ENCODE results near the gene GRAMD1B. TPM values are rescaled to one million over a fixed set of nuclear protein-coding genes. Genes with fewer than 3 reads are reported as not detected.

GRAMD1B gene
- total RNA-seq = 1 to 10 TPM; 2.1 to 5.7 TPM

- no peaks in the 10 kb centered on the region for H3K9me3 ChIP-seq
- peaks cover 0 to 4% of the 10 kb centered on the region in 2 donors for H3K4me1 ChIP-seq (ENCODE audit: control insufficient read depth in 1 of 2, low read depth in 2 of 2)
- no peaks in the 10 kb centered on the region for H3K27me3 ChIP-seq (replicated peaks; ENCODE audit: insufficient read depth)
- no peak for TF ChIP-seq CTCF (IDR thresholded peaks at IDR 0.05)
- no peak for ATAC-seq (ENCODE audit: insufficient number of reproducible peaks, low FRiP score, low read depth)
- DNase-seq (ENCODE audit: low spot score) = no peak
- peak within 1 kb of the TSS in 1 of 2 donors; percentile 53 for H3K27ac ChIP-seq
- H3K36me3 ChIP-seq = no peaks in the 10 kb centered on the region
- peak within 1 kb of the TSS; percentile 78 for H3K4me3 ChIP-seq
Observed at GRCh38 chr11:123429913-123430720, at the start of gene GRAMD1B. Gene GRAMD1B, plus strand, starts transcription at chr11:123430269. Its CDS starts 524 bp downstream, at chr11:123430793.

DNA sequence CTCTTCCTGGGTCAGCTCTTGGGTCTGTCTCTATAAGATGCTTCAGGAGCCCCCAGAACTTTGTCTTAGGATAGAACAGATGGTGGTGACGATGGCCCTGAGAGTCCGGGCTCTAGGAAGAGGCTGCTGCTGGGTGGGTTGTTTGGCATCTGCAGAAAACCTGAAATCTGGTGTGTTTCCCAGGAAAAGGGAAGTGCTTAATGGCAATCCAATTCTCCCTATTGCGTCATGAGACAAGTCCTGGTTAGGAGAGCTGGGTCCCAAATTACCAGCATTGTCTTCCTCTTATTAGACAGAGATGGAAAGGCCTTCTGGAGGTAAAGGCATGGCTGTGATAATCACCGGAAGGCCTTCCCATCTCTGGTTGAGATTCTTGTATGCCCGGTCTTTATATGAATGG, 48.9 kb upstream of the GRAMD1B start:
- no peak for ATAC-seq (ENCODE audit: insufficient number of reproducible peaks, low FRiP score, low read depth)
- TF ChIP-seq CTCF (IDR thresholded peaks at IDR 0.05) = no peak
- Histone ChIP-seq H3K27me3 (replicated peaks; ENCODE audit: insufficient read depth) (no peaks in the 10 kb centered on the region), H3K4me3 (no peak overlapping the region), H3K4me1 (ENCODE audit: control insufficient read depth in 1 of 2, low read depth in 2 of 2) (no peaks in the 10 kb centered on the region), H3K9me3 (no peaks in the 10 kb centered on the region), H3K27ac (no peak overlapping the region), H3K36me3 (no peaks in the 10 kb centered on the region)
- no peak for DNase-seq (ENCODE audit: low spot score)

- H3K36me3 ChIP-seq = no peaks in the 10 kb centered on the region
- no peak overlapping the region for H3K4me3 ChIP-seq
- DNase-seq (ENCODE audit: low spot score) (no peak), ATAC-seq (ENCODE audit: insufficient number of reproducible peaks, low FRiP score, low read depth) (no peak)
- H3K9me3 ChIP-seq = no peaks in the 10 kb centered on the region
- TF ChIP-seq CTCF (IDR thresholded peaks at IDR 0.05) = no peak
- no peaks in the 10 kb centered on the region for H3K4me1 ChIP-seq (ENCODE audit: control insufficient read depth in 1 of 2, low read depth in 2 of 2)
- H3K27me3 ChIP-seq (replicated peaks; ENCODE audit: insufficient read depth) = no peaks in the 10 kb centered on the region
- no peak overlapping the region for H3K27ac ChIP-seq
Observed at GRCh38 chr11:123381817-123382554, 48.1 kb upstream of the GRAMD1B start.

GRCh38 chr11:123382555-123383074, 47.5 kb upstream of the GRAMD1B start:
- TF ChIP-seq CTCF (IDR thresholded peaks at IDR 0.05) = no peak
- Histone ChIP-seq H3K27ac (no peak overlapping the region), H3K4me3 (no peak overlapping the region), H3K4me1 (ENCODE audit: control insufficient read depth in 1 of 2, low read depth in 2 of 2) (no peaks in the 10 kb centered on the region), H3K9me3 (no peaks in the 10 kb centered on the region), H3K27me3 (replicated peaks; ENCODE audit: insufficient read depth) (no peaks in the 10 kb centered on the region), H3K36me3 (no peaks in the 10 kb centered on the region)
- no peak for ATAC-seq (ENCODE audit: insufficient number of reproducible peaks, low FRiP score, low read depth)
- no peak for DNase-seq (ENCODE audit: low spot score)

DNA sequence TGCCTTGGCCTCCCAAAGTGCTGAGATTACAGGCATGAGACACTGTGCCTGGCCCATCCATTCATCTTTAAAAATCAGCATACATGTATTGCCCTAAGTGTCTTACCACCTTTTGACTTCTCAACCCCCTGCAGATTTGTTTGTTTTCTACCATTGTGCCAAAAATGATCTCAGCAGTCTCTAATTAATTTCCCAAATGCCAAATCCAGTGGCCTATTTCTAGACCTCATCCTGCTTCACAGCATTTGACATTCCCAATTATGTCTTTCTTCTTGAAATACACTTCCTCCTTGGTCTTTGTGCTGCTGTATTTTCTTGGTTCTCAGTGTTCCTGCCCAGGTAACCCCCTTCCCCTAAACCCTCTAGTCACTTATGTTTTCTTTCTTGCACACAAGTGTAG, 46.0 kb upstream of the GRAMD1B start:
- DNase-seq (ENCODE audit: low spot score) (no peak), ATAC-seq (ENCODE audit: insufficient number of reproducible peaks, low FRiP score, low read depth) (no peak)
- H3K27me3 ChIP-seq (replicated peaks; ENCODE audit: insufficient read depth) = no peaks in the 10 kb centered on the region
- no peak for TF ChIP-seq CTCF (IDR thresholded peaks at IDR 0.05)
- H3K4me3 ChIP-seq = no peak overlapping the region
- no peak overlapping the region for H3K27ac ChIP-seq
- H3K9me3 ChIP-seq = no peaks in the 10 kb centered on the region
- H3K4me1 ChIP-seq (ENCODE audit: control insufficient read depth in 1 of 2, low read depth in 2 of 2) = no peaks in the 10 kb centered on the region
- H3K36me3 ChIP-seq = no peaks in the 10 kb centered on the region
